Stimulated activated CD4-positive, alpha-beta T cell treated with anti-CD3 and anti-CD28 coated beads, TNF-alpha, amount 100 ng/mL, for 24 hours (primary cell): ENCODE measurements around the gene PRKN.
"Not testable (repeated sequence)": the region's sequence is repeated elsewhere in the genome, so short reads cannot be mapped to it uniquely, and the experiment has no call there.

Experiments
- DNase-seq, 3 experiments: peaks; one replicate each; pipeline ENCODE4 v3.0.0-alpha.2; 2020; ENCODE audit warnings: low read depth in 3 of 3

The PRKN gene

GRCh38 chr6:162450358-162450757, 277.2 kb downstream of the PRKN start:
- DNase-seq, result no peak

DNA sequence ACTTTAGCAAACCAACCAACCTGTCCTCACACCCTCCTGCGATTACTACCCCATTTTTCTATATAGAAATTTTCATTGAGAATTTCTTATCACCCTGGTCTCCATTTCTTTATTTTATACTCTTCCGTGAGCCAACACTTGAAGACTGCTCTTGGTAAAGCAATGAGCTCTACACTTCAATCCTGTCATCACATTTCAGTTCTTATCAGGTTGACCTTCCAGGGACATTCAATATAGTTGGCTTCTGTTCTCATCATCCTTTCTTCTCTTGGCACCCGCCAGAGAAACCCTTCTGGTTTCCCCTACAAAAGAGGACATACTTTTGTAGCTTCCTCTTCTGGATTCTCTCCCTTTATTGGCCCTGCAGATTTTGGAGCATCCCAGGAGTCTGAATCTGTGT, 279.3 kb downstream of the PRKN start:
- no peak for DNase-seq

- DNase-seq, result no peak
Observed at GRCh38 chr6:162443101-162443500, 284.5 kb downstream of the PRKN start.

DNA sequence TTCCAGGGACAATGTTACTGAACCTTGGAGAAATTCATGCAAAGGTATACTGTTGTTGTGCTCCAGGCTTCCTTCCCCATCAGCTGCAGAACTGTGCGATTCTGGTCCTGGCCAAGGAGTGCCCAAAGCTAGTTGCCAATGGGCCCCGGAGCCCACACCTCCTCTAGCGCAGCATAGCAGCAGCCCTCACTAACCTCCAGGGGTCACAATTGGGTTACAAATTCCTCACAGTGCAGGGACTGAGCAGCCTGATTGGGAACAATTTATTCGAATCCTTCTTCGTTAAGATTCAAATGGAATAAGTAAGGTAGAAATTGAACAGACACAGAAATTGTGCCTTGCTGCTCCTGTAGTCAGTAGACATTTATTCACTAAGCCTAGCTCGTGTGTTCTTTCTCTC, 284.9 kb downstream of the PRKN start:
- DNase-seq, result no peak

DNA sequence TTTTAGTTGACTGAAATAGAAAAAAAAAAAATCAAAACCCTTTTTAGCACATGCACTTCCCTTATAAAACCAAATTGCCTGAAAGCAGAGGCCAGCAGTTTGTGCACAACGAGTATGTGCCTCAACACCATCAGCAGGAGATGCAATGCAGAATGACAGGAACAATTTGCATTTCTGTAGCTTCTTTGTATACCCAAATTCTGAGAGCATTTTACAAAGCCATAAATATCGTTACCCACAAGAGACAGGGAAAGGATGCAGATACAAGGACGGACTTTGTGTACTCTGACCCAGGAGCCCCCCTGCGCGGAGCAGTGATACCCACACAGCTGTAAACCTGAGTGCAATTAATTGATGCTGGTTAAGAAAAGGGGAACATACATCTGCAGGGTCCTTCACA, 285.6 kb downstream of the PRKN start:
- no peak for DNase-seq

GRCh38 chr6:162438980-162439379, 288.6 kb downstream of the PRKN start:
- no peak for DNase-seq

GRCh38 chr6:162435071-162435470, 292.5 kb downstream of the PRKN start:
- DNase-seq, result no peak

GRCh38 chr6:162421004-162421403, 306.6 kb downstream of the PRKN start:
- no peak for DNase-seq

DNA sequence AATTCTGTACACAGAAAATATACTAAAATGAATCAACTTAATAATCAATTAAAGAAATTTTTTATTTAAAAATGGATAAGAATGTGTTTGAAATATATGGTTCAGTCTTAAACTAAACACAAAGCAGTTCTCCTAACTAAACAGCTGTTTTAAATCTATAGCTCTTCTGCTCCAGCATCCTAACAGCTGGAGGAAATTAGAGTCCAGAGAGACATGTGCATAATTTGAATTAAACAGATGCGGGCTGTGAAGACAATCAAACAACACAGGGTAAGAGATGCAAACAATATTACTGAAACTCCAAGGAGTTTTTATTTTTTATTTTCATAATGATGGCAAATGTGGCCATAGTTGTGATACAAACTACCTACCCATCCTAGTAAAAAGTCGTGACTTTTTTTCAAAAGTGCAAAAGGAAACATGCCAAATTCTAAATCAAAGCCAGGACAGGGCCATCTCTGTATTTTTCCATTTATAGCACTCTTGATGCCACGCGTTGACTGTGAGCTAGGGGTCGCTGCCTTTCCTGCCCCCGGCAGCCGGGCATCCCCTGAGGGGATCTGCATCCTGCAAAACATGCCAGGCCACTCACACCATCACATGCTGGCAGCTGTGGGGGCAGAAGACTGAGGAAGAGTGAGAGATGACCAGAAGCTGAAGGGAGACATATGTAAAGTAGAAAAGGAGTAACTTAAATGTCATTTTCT, 310.6 kb downstream of the PRKN start:
- no peak for DNase-seq

GRCh38 chr6:162416307-162416706, 311.3 kb downstream of the PRKN start:
- no peak for DNase-seq

- DNase-seq, result no peak
Observed at GRCh38 chr6:162409741-162410691, 317.6 kb downstream of the PRKN start.

- no peak for DNase-seq
Observed at GRCh38 chr6:162408826-162409535, 318.6 kb downstream of the PRKN start.

- DNase-seq, result no peak
Observed at GRCh38 chr6:162404951-162405350, 322.6 kb downstream of the PRKN start.

GRCh38 chr6:162403031-162403430, 324.5 kb downstream of the PRKN start:
- no peak for DNase-seq

DNA sequence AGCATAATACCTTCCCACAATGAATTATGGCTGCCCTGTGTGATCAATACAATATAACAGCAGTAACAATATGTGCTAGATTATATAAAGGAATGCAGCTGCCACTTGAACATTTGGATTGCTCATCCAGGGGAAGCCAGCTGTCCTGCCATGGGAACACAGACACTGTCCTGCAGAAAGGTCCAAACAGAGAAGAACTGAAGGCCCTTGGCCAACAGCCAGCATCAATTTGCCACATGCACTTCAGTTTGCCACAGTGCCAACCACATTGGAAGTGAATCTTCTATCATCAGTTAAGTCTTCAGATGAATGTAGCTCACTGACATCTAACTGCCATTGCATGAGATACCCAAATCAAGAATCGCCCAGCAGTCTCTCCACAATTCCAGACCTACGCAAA, 332.4 kb downstream of the PRKN start:
- DNase-seq, result no peak

GRCh38 chr6:162390961-162391811, 336.4 kb downstream of the PRKN start:
- DNase-seq, result not testable (repeated sequence)

DNA sequence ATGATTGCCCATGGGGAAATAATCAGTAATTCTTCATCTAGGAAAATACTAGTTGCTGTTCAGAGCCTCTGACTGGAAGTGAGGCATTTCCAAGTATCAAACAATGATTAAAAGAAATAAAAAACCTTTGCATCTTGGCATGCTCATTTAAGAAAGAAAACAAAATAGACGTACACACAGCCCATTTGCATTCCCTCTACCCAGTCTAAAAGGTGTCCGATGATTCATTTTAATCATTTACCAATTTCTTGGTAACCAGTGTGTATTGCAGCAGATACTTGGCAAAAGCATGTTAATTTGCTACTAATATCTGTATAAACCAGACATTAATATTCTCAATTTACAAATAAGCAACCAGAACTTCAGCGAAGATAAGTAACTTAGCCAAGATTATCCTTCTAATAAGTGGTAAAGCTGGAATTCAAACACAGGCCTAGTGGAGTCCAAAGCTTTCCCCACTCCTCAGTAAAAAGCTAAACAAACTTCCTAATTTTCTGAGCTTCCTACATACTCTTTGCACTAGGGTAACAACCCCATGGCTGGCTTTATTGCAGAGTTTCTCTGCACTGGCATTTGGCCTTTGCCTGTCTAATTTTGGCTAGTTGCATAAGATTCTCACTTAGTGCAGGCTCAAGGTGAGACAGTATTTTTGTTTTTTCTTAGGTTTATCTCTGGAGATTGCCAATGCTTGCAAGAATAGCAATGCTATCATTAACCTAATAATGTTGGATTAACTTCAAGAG, 338.1 kb downstream of the PRKN start:
- no peak for DNase-seq

GRCh38 chr6:162388383-162388777, 339.2 kb downstream of the PRKN start:
- DNase-seq, result no peak

GRCh38 chr6:162387718-162388382, 339.7 kb downstream of the PRKN start:
- no peak for DNase-seq

GRCh38 chr6:162385980-162386379, 341.6 kb downstream of the PRKN start:
- DNase-seq, result no peak
